Measurements from ENCODE around the gene ING2. TPM values are rescaled to one million over a fixed set of nuclear protein-coding genes. Genes with fewer than 3 reads are reported as not detected.
"Not testable (repeated sequence)": the region's sequence is repeated elsewhere in the genome, so short reads cannot be mapped to it uniquely, and the experiment has no call there.

The ING2 gene
- total RNA-seq, 2 donors from 2014 or later: 3.0 to 7.9 TPM

DNA sequence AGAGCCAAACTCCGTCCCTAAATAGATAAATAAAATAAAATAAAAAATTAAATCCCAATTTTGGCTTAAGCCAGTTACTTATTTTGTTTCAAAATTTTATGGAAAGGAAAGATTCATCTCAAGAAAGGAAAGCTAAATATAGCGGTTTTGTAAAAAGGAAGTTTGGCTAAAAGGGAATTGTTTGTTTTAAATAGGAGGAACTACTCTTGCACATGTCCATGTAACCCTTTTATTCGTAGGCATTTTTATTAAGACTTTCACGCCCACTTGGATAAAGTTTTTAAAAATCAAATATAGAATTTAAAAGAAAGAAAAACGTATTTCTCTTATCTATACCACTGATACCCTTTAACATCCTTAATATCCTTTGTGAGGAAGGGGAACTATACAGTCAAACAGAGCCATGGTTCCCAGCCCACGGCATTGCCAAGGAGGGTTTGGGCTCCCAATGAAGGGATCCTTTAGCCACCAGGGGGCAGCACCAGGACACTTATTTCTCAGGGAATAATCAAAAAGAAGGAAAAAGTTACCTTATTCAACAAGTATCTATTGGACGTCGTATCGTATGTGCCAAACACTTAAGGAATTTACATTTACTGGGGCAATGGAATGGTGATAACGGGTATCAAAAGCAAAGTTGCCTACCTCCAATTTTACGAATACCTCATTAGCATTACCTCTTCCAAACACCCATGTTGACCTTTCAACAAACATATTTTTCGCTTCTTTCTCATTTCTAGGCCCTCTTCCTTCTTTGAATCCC, 32.7 kb upstream of the ING2 start:
- Histone ChIP-seq H3K27me3 (replicated peaks; ENCODE audit: insufficient read depth) (no peaks in the 10 kb centered on the region), H3K36me3 (no peaks in the 10 kb centered on the region), H3K4me1 (ENCODE audit: control insufficient read depth in 1 of 2, low read depth in 2 of 2) (no peaks in the 10 kb centered on the region), H3K9me3 (no peaks in the 10 kb centered on the region), H3K27ac (no peak overlapping the region), H3K4me3 (peak overlapping the region; percentile 47)
- TF ChIP-seq, protein P1, sequence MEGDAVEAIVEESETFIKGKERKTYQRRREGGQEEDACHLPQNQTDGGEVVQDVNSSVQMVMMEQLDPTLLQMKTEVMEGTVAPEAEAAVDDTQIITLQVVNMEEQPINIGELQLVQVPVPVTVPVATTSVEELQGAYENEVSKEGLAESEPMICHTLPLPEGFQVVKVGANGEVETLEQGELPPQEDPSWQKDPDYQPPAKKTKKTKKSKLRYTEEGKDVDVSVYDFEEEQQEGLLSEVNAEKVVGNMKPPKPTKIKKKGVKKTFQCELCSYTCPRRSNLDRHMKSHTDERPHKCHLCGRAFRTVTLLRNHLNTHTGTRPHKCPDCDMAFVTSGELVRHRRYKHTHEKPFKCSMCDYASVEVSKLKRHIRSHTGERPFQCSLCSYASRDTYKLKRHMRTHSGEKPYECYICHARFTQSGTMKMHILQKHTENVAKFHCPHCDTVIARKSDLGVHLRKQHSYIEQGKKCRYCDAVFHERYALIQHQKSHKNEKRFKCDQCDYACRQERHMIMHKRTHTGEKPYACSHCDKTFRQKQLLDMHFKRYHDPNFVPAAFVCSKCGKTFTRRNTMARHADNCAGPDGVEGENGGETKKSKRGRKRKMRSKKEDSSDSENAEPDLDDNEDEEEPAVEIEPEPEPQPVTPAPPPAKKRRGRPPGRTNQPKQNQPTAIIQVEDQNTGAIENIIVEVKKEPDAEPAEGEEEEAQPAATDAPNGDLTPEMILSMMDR (IDR thresholded peaks at IDR 0.05): peak; percentile 88
- peak; percentile 36 for ATAC-seq (ENCODE audit: insufficient number of reproducible peaks, low FRiP score, low read depth)
- DNase-seq (ENCODE audit: low spot score): peak; percentile 67

DNA sequence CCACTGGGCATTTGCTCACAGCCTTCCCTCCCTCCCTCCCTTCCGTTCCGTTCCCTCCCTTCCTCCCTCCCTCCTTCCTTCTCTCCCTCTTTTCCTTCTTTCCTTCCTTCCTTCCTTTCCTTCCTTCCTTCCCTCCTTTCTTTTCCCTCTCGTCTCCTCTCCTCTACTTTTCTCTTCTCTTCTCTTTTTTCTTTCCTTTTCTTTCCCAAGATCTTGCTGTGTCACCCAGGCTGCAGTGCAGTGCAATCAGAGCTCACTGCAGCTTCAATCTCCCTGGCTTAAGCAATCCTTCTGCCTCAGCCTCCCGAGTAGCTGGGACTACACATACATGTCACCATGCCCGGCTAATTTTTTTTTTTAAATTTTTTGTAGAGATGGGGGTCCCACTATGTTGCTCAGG, 26.7 kb upstream of the ING2 start:
- Histone ChIP-seq H3K9me3 (no peaks in the 10 kb centered on the region), H3K4me3 (no peak overlapping the region), H3K27me3 (replicated peaks; ENCODE audit: insufficient read depth) (no peaks in the 10 kb centered on the region), H3K27ac (no peak overlapping the region), H3K4me1 (ENCODE audit: control insufficient read depth in 1 of 2, low read depth in 2 of 2) (no peaks in the 10 kb centered on the region), H3K36me3 (no peaks in the 10 kb centered on the region)
- TF ChIP-seq, protein P1 (IDR thresholded peaks at IDR 0.05): no peak
- no peak for DNase-seq (ENCODE audit: low spot score)
- no peak for ATAC-seq (ENCODE audit: insufficient number of reproducible peaks, low FRiP score, low read depth)

DNA sequence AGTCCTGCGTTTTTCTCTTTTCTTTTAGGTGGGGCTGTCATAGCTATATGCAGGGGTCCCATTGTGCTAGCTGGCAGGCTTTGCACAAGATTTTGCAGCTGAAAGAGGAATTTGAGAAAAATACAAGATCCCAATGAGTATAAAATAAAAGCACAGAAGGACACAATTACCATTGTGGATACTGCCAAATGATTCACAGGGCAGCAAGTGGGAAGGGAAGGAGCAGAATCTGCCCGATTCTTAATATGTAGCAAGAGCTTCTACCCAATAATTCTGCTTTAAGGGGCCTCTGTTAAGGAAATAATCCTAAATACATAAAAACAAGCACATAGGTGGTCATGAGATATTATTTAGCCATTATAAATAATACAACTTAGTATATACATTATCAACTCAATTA, 25.9 kb upstream of the ING2 start:
- TF ChIP-seq, protein P1 (IDR thresholded peaks at IDR 0.05): no peak
- no peak for ATAC-seq (ENCODE audit: insufficient number of reproducible peaks, low FRiP score, low read depth)
- Histone ChIP-seq H3K27me3 (replicated peaks; ENCODE audit: insufficient read depth) (no peaks in the 10 kb centered on the region), H3K9me3 (no peaks in the 10 kb centered on the region), H3K4me3 (no peak overlapping the region), H3K4me1 (ENCODE audit: control insufficient read depth in 1 of 2, low read depth in 2 of 2) (no peaks in the 10 kb centered on the region), H3K27ac (no peak overlapping the region), H3K36me3 (no peaks in the 10 kb centered on the region)
- DNase-seq (ENCODE audit: low spot score): no peak

DNA sequence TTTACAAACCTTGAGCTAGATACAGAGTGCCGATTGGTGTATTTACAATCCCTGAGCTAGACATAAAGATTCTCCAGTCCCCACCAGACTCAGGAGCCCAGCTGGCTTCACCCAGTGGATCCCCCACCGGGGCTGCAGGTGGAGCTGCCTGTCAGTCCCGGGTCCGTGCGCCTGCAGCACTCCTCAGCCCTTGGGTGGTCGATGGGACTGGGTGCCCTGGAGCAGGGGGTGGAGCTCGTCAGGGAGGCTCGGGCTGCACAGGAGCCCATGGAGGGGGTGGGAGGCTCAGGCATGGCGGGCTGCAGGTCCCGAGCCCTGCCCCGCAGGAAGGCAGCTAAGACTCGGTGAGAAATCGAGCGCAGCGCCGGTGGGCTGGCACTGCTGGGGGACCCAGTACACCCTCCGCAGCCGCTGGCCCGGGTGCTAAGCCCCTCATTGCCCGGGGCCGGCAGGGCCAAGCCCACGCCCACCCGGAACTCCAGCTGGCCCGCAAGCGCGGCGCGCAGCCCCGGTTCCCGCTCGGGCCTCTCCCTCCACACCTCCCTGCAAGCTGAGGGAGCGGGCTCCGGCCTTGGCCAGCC, 22.3 kb upstream of the ING2 start:
- not testable (repeated sequence) for H3K4me3 ChIP-seq; H3K36me3 ChIP-seq; H3K4me1 ChIP-seq (ENCODE audit: control insufficient read depth in 1 of 2, low read depth in 2 of 2); H3K9me3 ChIP-seq; ATAC-seq (ENCODE audit: insufficient number of reproducible peaks, low FRiP score, low read depth); DNase-seq (ENCODE audit: low spot score); H3K27ac ChIP-seq; H3K27me3 ChIP-seq (replicated peaks; ENCODE audit: insufficient read depth)

DNA sequence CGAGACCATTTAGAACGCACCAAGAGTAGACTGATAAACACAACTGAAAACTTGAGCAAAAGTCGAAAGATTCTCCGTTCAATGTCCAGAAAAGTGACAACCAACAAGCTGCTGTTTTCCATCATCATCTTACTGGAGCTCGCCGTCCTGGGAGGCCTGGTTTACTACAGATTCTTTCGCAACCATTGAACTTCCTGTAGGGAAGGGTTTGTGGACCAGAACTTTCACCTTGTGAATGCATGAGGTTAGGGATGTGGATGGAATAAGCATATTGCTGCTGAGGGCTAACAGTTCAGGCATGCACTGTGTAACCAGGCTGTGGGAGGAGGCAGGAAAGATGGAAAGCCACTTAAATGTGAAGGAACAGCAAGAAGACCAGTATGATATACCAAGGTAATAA, 20.9 kb upstream of the ING2 start:
- Histone ChIP-seq H3K9me3 (no peaks in the 10 kb centered on the region), H3K4me1 (ENCODE audit: control insufficient read depth in 1 of 2, low read depth in 2 of 2) (no peaks in the 10 kb centered on the region), H3K36me3 (no peaks in the 10 kb centered on the region), H3K27me3 (replicated peaks; ENCODE audit: insufficient read depth) (no peaks in the 10 kb centered on the region), H3K27ac (no peak overlapping the region), H3K4me3 (no peak overlapping the region)
- ATAC-seq (ENCODE audit: insufficient number of reproducible peaks, low FRiP score, low read depth) (no peak), DNase-seq (ENCODE audit: low spot score) (no peak)
- TF ChIP-seq, protein P1 (IDR thresholded peaks at IDR 0.05): no peak
